GM19099 (cell line): ENCODE data around the gene FHIT.

ENCODE experiments used
- POLR2A ChIP-seq: IDR thresholded peaks from 3 replicates; pipeline ENCODE4 v1.6.1; 2011; ENCODE audit warnings: low read depth; ENCODE audit not compliant: insufficient read length; ENCODE audit errors: extremely low read depth

FHIT gene

DNA sequence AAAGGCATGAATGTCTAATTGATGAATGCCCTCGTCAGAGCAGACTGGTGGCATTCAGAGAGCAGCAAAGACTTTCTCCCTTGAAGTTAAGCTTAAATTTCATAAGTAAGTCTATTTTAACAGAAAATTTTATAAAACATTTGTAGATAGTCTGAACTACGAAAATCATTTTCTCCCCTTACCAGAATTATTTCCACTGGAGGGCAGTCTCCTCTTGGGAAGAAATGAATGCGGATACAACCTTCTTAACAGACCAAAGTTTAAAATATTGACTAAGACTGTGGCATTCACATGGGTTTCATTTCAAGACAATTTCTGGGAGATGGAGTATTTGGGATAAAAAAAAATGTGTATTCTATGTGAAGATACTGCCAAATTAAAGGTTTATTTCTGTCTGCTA is 669.0 kb downstream of the FHIT start:
- TF ChIP-seq POLR2A: no peak

DNA sequence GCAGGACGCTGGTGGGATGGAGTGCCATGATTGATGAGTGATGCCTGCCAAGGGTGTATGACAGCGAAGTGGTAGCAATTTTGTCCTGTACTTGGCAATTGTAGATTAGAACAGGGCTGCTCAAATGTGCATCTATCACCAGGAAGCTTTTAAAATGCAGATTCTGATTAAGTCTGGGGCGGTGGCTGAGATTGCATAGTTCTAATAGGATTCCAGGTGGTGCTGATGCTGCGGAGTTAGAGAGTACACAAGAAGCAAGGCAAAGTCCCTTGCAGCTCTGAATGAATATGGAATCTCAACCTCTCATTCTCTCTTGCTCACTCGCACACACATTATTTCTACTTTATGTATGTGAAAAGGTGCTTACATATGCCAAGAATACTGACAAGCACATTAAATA is 670.4 kb downstream of the FHIT start:
- no peak for TF ChIP-seq POLR2A

DNA sequence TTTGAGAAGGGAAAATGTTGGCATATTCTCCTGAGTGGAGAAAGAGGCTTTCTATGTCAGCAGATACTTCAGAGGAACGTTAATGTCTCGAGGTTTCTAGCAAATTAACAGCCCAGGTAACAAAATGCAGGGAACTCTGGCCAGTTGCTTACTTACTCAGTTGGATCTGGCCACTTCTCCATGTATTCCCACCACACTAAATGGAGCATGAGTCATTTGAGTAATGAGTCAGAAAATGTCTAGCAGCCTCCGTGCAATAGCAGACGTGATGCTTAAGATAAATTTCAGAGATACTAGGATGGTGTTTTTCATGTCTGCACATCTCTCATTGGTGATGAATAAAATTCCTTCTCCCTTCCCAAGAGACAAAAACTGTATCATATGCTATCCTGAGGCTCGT is 671.5 kb downstream of the FHIT start:
- TF ChIP-seq POLR2A: no peak

DNA sequence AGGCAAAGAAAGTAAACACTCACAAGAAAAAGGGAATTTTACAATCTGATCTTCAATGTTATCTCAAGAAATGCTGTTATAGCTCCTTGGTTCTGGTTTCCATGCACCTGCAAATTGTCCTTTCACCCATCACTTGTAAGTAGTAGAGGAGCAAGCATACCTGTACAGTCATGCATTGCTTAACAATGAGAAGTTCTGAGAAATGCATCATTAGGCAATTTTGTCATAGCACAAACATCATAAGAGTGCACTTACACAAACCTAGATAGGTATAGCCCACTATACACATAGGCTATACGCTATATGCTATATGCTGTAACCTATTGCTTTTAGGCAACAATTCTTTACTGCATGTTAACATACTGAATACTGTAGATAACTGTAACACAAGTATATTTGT is 672.3 kb downstream of the FHIT start:
- no peak for TF ChIP-seq POLR2A

DNA sequence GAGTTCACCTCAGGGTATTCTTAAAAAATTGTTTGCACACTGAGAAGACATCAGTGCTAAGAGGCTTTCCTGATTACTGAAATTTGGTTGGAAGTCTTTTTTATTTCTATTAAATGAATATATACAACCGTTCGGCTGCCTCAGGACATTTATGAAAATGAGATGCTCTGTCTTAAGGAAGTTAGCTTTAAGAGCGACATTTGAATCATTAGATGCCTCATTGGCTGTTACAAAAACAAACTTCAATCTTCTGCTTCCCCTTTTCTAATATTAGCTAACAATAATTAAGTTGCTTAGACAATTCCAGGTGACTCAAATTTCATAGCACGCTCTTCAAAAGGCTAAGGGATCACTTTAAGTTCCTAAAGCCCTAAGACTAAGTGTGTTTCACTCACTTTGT is 673.7 kb downstream of the FHIT start:
- no peak for TF ChIP-seq POLR2A

DNA sequence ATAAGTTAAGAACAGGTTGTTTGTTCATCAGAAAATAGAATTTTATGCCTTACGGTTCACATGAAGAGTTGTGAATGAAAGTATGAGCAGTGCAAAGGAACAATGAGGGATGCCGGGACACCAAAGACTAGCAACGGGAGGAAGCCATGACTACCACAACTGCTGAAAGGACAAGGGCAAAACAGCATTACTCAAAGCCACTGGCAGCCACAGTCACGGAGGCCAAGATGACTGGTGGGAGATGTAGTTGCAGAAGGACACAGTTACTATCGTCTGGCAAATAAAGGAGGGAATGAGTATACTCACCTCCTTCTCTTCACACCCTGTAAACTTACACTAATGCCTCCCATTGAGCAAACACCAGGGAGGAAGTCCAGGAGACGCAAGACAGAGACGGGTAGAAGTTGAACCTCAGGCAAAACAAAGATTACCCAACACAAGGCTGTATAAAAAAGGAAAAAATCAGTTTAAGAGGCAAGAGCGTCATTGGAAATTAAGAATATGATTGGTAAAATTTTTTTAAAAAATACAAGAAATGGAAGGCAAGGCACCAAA is 675.5 kb downstream of the FHIT start:
- TF ChIP-seq POLR2A: no peak

DNA sequence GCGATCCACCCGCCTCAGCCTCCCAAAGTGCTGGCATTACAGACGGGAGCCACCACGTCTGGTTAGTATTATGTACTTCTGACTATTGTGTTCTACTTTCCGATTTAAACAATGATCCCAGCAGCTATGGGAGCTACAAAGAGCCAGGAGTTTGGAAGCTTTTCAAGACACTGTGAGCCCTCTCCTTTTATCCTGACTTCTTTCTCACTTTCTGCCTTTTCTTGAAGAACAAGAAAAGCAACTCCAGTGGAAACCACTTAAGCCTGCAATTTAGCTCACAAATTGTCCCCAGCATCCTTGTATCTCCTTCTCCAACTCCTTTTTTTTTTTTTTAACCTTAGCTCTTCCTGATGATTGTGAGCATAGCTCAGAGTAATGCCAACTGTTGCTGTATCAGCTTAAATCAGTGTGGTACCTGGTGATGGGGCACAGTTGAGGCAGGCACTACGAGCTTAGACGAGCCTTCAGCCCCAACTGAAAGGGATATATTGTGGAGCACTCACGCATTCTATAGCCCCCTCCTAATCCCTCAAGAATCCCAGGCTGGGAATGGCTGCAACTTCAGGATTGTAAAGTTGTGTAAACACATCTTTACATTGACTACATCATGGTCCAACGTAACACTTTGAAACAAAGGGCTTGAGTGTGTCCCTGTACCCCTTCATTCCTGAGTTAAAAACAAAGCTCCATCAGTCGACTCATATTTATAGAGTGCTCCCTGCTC is 677.0 kb downstream of the FHIT start:
- TF ChIP-seq POLR2A: no peak

DNA sequence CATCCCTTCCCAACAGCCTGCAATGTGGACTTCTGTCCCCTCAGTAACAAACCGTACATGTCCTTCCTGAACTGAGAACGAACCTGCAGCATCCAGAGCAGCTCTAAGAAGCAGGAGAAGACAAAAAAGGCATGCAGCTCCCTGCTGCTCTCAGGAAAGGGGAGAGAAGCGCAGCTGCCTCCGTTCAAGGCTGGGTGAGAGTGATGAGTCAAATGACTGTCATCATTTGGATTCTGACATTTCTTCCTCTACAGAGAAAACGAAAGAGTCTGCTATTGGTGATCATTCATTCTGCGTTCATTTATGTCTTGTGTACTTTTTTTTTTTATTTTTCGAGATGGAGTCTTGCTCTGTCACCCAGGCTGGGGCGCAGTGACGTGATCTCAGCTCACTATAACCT is 677.8 kb downstream of the FHIT start:
- no peak for TF ChIP-seq POLR2A

DNA sequence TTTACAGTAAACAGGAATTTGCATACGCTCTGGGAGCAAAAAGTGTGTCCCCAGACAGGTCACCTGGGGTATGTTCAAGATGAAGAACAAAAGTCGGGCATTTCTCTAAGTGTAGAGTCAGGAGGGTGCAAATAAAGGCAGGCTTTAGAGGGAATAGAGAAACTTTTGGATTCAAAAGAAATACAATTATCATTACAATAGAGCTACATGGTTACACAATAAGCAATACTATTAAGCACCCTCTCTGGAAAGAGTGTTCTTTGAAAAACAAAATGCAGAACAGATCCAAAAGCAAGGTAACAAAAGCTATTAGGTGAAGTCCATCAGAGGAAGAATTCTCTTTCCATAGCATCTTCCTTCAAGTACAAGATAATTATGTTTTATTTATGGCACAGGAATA is 679.7 kb downstream of the FHIT start:
- TF ChIP-seq POLR2A: no peak

DNA sequence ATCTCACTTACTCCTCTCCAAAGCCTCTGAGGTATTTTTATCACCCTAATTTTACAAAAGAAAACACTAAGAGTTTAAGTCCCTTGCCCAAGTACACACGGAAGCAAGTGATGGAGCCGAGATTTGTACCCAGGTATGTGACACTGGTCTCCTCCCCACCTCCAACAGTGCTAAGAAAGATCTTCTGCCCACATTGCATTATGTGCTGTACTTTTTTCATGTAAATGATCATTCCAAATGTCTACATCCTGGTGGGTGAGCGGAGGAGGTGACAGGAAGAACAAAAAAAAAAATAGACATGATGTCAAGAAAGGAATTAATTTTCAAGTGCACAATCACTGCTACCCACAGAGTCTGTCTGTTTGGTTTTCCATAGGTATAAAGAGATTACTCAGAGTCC is 694.1 kb downstream of the FHIT start:
- no peak for TF ChIP-seq POLR2A

DNA sequence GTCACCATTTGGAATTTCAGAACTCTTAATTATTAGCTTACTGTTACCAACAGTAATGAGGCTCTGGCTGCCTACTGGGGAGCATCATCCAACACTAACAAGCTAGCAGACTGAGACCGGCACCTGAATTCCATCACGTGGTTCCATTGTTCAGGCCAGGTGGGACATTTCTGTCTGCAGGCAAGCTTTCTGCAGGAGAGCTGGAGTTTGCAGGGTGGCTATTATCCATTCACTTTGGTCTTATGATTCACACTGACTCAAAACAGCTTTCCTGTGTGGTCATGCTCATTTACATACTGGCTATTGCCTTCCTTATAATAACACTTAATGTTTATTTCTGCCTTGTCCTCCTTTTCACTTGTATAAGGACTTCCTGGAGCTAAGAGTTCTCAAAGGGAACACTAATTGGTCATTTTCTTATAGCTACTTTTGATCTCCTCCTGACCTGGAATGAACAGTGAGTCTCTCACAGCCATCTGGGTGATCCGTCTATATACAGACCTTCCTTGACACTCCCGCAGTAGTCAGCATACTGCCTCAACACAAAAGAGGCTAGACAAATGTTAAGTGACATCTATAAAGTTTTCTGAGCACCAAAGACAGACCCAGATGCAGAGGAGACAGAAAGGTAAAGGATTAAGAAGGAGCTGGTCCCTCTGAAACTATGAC is 695.4 kb downstream of the FHIT start:
- no peak for TF ChIP-seq POLR2A

DNA sequence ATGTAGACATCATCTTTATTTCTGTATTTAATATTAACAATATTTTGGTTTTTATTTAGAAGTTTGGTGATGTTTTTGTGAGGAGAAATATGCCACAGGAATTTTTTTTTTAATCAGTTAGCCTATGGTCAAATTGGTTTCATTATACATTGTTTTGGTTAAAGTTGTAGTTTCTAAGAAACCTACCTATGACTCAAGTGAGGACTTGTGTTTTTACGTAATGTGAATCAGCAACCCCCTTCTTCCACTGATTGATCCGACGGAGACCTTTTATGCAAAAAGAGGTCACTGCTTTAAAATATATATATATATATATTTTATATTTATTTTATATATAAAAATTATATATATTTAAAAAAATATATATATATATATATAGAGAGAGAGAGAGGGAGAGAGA is 698.1 kb downstream of the FHIT start:
- no peak for TF ChIP-seq POLR2A

DNA sequence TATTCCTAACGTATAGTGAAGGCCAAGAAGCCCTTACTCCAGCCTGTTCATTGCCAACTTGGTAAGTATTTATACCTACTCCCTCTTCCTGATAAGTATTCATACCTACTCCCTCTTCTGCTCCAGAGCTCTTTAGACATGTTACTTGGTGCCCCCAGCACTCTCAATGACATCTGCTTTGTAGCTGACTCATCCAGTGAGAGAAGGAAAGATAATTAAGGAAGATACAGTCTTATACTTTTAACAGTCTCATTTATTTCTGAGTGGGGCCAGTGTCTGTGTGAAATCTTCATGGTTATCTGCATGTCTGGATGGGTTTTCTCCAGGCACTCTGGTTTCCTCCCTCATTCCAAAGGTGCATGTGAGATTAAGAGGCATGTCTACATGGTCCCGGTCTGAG is 698.7 kb downstream of the FHIT start:
- no peak for TF ChIP-seq POLR2A

DNA sequence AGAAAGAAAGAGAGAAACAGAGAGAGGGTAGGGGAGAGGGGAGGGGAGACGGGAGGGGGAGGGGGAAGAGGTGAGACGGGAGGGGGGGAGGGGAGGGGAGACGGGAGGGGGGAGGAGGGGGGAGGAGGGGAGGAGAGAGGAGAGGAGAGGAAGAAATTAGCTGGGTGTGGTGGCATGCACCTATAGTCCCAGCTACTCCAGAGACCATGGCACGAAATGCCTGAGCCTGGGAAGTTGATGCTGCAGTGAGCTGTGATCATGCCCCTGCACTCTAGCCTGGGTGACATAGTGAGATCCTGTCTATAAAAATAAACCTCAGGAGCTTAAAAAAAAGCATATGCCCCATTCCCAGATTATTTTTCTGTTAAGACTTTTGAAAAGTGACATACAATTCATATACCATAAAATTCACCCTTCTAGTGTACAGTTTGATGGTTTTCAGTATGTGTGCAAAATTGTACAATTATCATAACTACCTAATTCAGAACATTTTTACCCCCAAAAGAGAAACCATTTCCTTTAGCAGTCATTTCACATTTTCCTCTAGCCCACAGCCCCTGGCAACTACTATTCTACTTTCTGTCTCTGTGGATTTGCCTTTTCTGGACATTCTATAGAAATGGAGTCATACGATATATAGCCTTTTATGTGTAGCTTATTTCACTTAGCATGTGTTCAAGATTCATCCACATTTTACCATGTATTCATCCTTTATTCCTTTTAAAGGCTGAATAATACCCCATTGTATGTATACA is 699.6 kb downstream of the FHIT start:
- no peak for TF ChIP-seq POLR2A

DNA sequence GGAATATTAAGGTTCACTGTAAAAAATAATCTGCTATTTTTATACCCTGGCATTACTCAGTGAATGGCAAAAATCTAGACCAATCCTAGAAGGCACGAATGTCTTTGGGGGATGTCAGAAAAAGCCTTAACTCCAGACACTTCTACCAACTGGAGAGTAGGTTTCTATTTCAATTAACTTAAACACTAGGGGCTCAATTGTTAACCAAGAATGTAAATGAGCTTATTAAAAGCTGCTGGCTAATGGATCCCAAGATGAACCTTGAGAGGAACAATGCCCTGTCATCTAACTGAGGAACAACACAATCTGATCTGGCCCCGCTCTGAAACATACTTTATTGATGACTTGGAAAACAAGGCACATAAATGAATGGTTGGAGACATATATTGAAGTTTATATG is 701.4 kb downstream of the FHIT start:
- no peak for TF ChIP-seq POLR2A

DNA sequence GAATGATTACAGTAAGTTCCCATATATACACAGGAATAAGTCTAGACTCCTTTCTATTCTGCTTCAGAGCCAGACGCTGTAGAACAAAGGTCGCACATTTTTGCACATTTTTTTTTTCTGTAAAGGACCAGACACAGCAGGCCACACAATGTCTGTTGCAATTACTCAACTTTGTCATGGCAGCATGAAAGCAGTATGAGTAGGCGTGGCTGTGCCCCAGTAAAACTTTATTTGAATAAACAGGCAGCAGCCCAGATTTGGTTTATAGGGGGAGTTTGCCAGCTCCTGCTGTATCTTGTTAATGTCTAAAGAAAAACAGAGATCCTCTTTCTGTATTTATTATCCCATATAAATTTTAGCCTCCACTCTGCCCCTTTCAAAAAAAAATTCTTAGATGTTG is 708.3 kb downstream of the FHIT start:
- no peak for TF ChIP-seq POLR2A
